HUES48 (cell line): ENCODE results near the gene MAPK9.

Experiments used
- H3K27ac ChIP-seq: one replicate; pipeline ENCODE4 v1.7.0; 2013; ENCODE audit warnings: low read depth, low read length, inconsistent platforms
- H3K27me3 ChIP-seq: 2 replicates; pipeline ENCODE4 v1.6.1; 2013; ENCODE audit warnings: mild to moderate bottlenecking, low read length; ENCODE audit not compliant: control insufficient read depth, insufficient read depth
- H3K36me3 ChIP-seq: 2 replicates; pipeline ENCODE4 v1.6.1; 2013; ENCODE audit warnings: low read length; ENCODE audit not compliant: control insufficient read depth, insufficient read depth
- H3K4me1 ChIP-seq: 2 replicates; pipeline ENCODE4 v1.6.1; 2013; ENCODE audit warnings: mild to moderate bottlenecking, low read length; ENCODE audit not compliant: control insufficient read depth, insufficient read depth
- H3K4me3 ChIP-seq: 2 replicates; pipeline ENCODE4 v1.5.1; 2013; ENCODE audit warnings: mild to moderate bottlenecking, low read depth, low read length
- H3K9ac ChIP-seq: 2 replicates; pipeline ENCODE4 v1.6.1; 2013; ENCODE audit warnings: mild to moderate bottlenecking, low read depth, low read length, moderate library complexity
- H3K9me3 ChIP-seq: 2 replicates; pipeline ENCODE4 v1.6.1; 2013; ENCODE audit warnings: low read length; ENCODE audit not compliant: control insufficient read depth, insufficient read depth

The MAPK9 gene

GRCh38 chr5:180294411-180294810, 2.5 kb upstream of the MAPK9 start:
- Histone ChIP-seq H3K9ac (no peak overlapping the region), H3K27ac (no peak overlapping the region), H3K4me1 (peaks cover 11% of the 10 kb centered on the region)

GRCh38 chr5:180291234-180291940, 496 bp downstream of the MAPK9 start:
- peaks cover 5% of the 10 kb centered on the region for H3K36me3 ChIP-seq
- H3K9me3 ChIP-seq, result no peaks in the 10 kb centered on the region
- H3K4me1 ChIP-seq, result peaks cover 16% of the 10 kb centered on the region
- no peak overlapping the region for H3K9ac ChIP-seq
- no peaks in the 10 kb centered on the region for H3K27me3 ChIP-seq
- no peak overlapping the region for H3K27ac ChIP-seq
- H3K4me3 ChIP-seq, result peak overlapping the region; percentile 84

More at GRCh38 chr5:180294411-180294810, 2.5 kb upstream of the MAPK9 start:
- Histone ChIP-seq H3K4me3 (no peak overlapping the region), H3K36me3 (no peaks in the 10 kb centered on the region), H3K9me3 (no peaks in the 10 kb centered on the region), H3K27me3 (no peaks in the 10 kb centered on the region)

- Histone ChIP-seq H3K9ac (no peak overlapping the region), H3K9me3 (no peaks in the 10 kb centered on the region), H3K4me3 (peak overlapping the region; percentile 84), H3K36me3 (peaks cover 7% of the 10 kb centered on the region), H3K27me3 (no peaks in the 10 kb centered on the region), H3K4me1 (peaks cover 16% of the 10 kb centered on the region), H3K27ac (no peak overlapping the region)
Observed at GRCh38 chr5:180290568-180291233, 1.2 kb downstream of the MAPK9 start.

GRCh38 chr5:180289966-180290365, 1.9 kb downstream of the MAPK9 start:
- Histone ChIP-seq H3K36me3 (peaks cover 7% of the 10 kb centered on the region), H3K9ac (no peak overlapping the region), H3K4me1 (peaks cover 16% of the 10 kb centered on the region), H3K27ac (no peak overlapping the region), H3K9me3 (no peaks in the 10 kb centered on the region), H3K4me3 (no peak overlapping the region), H3K27me3 (no peaks in the 10 kb centered on the region)

GRCh38 chr5:180289433-180289832, 2.5 kb downstream of the MAPK9 start:
- no peak overlapping the region for H3K4me3 ChIP-seq
- H3K4me1 ChIP-seq, result peaks cover 16% of the 10 kb centered on the region
- no peaks in the 10 kb centered on the region for H3K27me3 ChIP-seq
- H3K9me3 ChIP-seq, result no peaks in the 10 kb centered on the region
- H3K9ac ChIP-seq, result no peak overlapping the region
- no peak overlapping the region for H3K27ac ChIP-seq
- H3K36me3 ChIP-seq, result peaks cover 7% of the 10 kb centered on the region

GRCh38 chr5:180287868-180288267, 4.0 kb downstream of the MAPK9 start:
- Histone ChIP-seq H3K9me3 (no peaks in the 10 kb centered on the region), H3K4me1 (peaks cover 12% of the 10 kb centered on the region), H3K27me3 (no peaks in the 10 kb centered on the region), H3K27ac (no peak overlapping the region), H3K36me3 (peaks cover 12% of the 10 kb centered on the region), H3K4me3 (no peak overlapping the region), H3K9ac (no peak overlapping the region)

- Histone ChIP-seq H3K36me3 (peaks cover 12% of the 10 kb centered on the region), H3K4me3 (no peak overlapping the region), H3K4me1 (peaks cover 12% of the 10 kb centered on the region), H3K9ac (no peak overlapping the region), H3K9me3 (no peaks in the 10 kb centered on the region), H3K27ac (no peak overlapping the region), H3K27me3 (no peaks in the 10 kb centered on the region)
Observed at GRCh38 chr5:180287404-180287803, 4.5 kb downstream of the MAPK9 start.

- no peaks in the 10 kb centered on the region for H3K27me3 ChIP-seq
- H3K4me1 ChIP-seq, result peaks cover 2% of the 10 kb centered on the region; the same call in 1 of the 2 replicates
- no peaks in the 10 kb centered on the region for H3K9me3 ChIP-seq
- H3K9ac ChIP-seq, result no peak overlapping the region
- H3K36me3 ChIP-seq, result peaks cover 21% of the 10 kb centered on the region
- H3K27ac ChIP-seq, result no peak overlapping the region
- no peak overlapping the region for H3K4me3 ChIP-seq
Observed at GRCh38 chr5:180284149-180284548, 7.7 kb downstream of the MAPK9 start.

GRCh38 chr5:180283026-180283615, 8.8 kb downstream of the MAPK9 start:
- H3K36me3 ChIP-seq, result peaks cover 24% of the 10 kb centered on the region
- no peaks in the 10 kb centered on the region for H3K4me1 ChIP-seq
- H3K9ac ChIP-seq, result no peak overlapping the region
- no peaks in the 10 kb centered on the region for H3K27me3 ChIP-seq
- no peak overlapping the region for H3K27ac ChIP-seq
- no peaks in the 10 kb centered on the region for H3K9me3 ChIP-seq
- H3K4me3 ChIP-seq, result no peak overlapping the region

- Histone ChIP-seq H3K4me3 (no peak overlapping the region), H3K27ac (no peak overlapping the region), H3K27me3 (no peaks in the 10 kb centered on the region), H3K4me1 (no peaks in the 10 kb centered on the region), H3K36me3 (peaks cover 33% of the 10 kb centered on the region), H3K9me3 (no peaks in the 10 kb centered on the region), H3K9ac (no peak overlapping the region)
Observed at GRCh38 chr5:180282281-180282680, 9.6 kb downstream of the MAPK9 start.

GRCh38 chr5:180281706-180282105, 10.2 kb downstream of the MAPK9 start:
- H3K9me3 ChIP-seq, result no peaks in the 10 kb centered on the region
- no peaks in the 10 kb centered on the region for H3K27me3 ChIP-seq
- no peaks in the 10 kb centered on the region for H3K4me1 ChIP-seq
- H3K4me3 ChIP-seq, result no peak overlapping the region
- H3K27ac ChIP-seq, result no peak overlapping the region
- peaks cover 36% of the 10 kb centered on the region for H3K36me3 ChIP-seq
- H3K9ac ChIP-seq, result no peak overlapping the region
